HG03039 (cell line): ENCODE data around the gene DEFB116.
"Not testable (repeated sequence)": the region's sequence is repeated elsewhere in the genome, so short reads cannot be mapped to it uniquely, and the experiment has no call there.

Source experiments
- ATAC-seq: cut with Tn5 transposase; IDR thresholded peaks from one replicate; pipeline ENCODE4 v1.9.1; 2021; ENCODE audit warnings: mild to moderate bottlenecking, moderate library complexity; ENCODE audit not compliant: unreplicated experiment

The DEFB116 gene

GRCh38 chr20:31308535-31309162 lies at the start of gene DEFB116:
Gene DEFB116, minus strand, starts transcription at chr20:31308585. Its CDS starts 0 bp downstream, at chr20:31308585.
- no peak for ATAC-seq

- ATAC-seq: no peak
Observed at GRCh38 chr20:31355981-31356380, 47.6 kb upstream of the DEFB116 start.

- ATAC-seq: no peak
Observed at GRCh38 chr20:31341470-31341869, 33.1 kb upstream of the DEFB116 start.

DNA sequence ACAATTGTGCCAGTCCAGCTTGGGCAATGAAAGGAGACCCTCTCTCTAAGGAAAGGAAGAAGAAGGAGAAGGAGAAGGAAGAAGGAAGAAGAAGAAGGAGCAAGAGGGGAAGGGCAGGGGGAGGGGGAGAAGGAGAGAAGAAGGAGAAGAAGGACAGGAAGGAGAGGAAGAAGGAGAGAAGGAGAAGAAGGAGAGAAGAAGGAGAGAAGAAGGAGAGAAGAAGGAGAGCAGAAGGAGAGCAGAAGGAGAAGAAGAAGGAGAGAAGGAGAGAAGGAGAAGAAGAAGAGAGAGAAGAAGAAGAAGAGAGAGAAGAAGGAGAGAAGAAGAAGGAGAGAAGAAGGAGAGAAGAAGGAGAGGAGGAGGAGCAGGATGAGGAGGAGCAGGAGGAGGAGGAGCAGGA lies 22.5 kb upstream of the DEFB116 start:
- ATAC-seq: no peak

DNA sequence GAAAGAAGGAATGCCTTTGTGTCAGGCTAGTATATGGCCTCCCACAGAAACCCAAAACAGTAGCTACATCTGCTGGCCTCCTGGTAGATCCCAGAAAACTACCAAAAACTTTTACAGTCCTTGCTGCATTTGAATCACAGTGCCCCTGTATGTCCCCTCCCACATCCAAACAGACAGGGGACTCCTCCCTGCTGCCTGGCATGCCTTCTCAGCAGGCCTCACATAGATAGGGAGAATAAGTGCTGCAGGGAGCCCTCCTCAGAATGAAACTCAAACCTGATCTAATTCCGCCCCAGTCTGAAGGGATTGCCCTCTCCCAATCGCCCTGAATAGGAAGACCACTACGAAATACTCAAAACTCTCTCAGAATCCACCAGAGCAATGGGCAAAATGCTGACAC lies 14.1 kb upstream of the DEFB116 start:
- no peak for ATAC-seq

- not testable (repeated sequence) for ATAC-seq
Observed at GRCh38 chr20:31284964-31285363, 23.4 kb downstream of the DEFB116 start.

GRCh38 chr20:31278178-31278577 lies 30.2 kb downstream of the DEFB116 start:
- ATAC-seq: no peak

- no peak for ATAC-seq
Observed at GRCh38 chr20:31274441-31274840, 33.9 kb downstream of the DEFB116 start.

DNA sequence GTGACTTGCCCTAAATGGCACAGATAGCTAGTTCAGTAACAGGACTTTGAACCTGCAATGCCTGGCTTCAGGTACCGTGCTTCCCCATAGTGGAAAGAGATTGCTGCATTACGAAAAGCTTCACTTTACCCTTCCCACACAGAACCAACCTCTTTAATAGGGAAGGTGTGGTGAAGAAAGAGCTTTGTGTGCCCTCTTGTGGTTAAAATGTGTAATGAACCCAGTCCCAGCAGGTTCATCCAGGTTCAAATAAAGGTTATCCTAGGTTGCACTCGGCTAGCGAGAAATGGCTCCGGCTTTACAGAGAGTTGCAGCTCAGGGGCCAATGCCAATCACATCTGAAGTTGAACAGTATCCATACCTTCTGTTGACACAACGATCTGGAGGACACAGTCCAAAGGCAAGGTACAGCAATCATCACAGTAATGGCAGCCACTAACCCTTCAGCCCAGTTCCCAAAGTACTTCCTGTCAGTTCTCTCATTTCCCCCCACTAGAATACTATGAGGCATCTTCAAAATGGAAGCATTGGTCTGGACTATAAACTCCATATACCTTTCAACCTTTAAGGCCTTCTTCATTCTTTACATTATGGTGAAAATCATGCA lies 48.0 kb downstream of the DEFB116 start:
- ATAC-seq: peak; percentile 54

- no peak for ATAC-seq
Observed at GRCh38 chr20:31257364-31257763, 51.0 kb downstream of the DEFB116 start, which contains the start of gene DEFB115. Gene DEFB115, plus strand, starts transcription at chr20:31257664. Its CDS starts 0 bp downstream, at chr20:31257664.

- no peak for ATAC-seq
Observed at GRCh38 chr20:31256959-31257358, 51.4 kb downstream of the DEFB116 start.
